ENCODE data around the gene DYNC1LI2.

DNA sequence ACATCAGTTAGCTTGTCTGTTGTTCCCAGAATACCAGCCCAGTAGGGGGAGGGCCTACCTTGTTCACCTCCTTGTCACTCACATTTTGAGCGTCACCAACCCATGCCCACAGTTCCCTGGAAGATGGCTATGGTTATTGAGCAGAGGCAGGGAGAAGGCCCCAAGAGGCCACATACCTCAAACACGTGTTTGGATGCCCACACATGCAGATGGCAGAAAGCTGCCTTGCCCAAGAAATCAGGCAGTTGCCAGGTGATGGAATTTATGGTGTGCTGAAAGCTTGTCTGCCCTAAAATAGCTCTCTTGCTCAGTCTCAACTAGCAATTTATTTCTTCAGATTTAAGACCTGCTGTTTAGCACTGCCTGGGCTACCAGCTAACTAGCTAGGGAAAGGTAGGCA, 38.3 kb downstream of the DYNC1LI2 start:
- TF ChIP-seq, protein P1, sequence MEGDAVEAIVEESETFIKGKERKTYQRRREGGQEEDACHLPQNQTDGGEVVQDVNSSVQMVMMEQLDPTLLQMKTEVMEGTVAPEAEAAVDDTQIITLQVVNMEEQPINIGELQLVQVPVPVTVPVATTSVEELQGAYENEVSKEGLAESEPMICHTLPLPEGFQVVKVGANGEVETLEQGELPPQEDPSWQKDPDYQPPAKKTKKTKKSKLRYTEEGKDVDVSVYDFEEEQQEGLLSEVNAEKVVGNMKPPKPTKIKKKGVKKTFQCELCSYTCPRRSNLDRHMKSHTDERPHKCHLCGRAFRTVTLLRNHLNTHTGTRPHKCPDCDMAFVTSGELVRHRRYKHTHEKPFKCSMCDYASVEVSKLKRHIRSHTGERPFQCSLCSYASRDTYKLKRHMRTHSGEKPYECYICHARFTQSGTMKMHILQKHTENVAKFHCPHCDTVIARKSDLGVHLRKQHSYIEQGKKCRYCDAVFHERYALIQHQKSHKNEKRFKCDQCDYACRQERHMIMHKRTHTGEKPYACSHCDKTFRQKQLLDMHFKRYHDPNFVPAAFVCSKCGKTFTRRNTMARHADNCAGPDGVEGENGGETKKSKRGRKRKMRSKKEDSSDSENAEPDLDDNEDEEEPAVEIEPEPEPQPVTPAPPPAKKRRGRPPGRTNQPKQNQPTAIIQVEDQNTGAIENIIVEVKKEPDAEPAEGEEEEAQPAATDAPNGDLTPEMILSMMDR (IDR thresholded peaks at IDR 0.05 in 2 of 3, conservative IDR thresholded peaks at IDR 0.05 in 1 of 3; ENCODE audit: insufficient read depth in 2 of 3, low read depth in 1 of 3, low read length in 3 of 3): no peak
- TF ChIP-seq BRCA1 (IDR thresholded peaks at IDR 0.05) (no peak), BRCA1 (CRISPR knock-in tag; IDR thresholded peaks at IDR 0.05) (no peak), NR2C1 (IDR thresholded peaks at IDR 0.05) (no peak), NR2C1 (tag; IDR thresholded peaks at IDR 0.05) (no peak), TAF9B (IDR thresholded peaks at IDR 0.05; ENCODE audit: partially characterized antibody) (no peak), SRSF9 (IDR thresholded peaks at IDR 0.05; ENCODE audit: borderline replicate concordance, low read depth, low read length) (no peak), STAT5B (CRISPR knock-in tag; IDR thresholded peaks at IDR 0.05) (no peak)

Data from K562 (cell line).